Fibroblast of mammary gland (primary cell): ENCODE data around the gene TREM2.
A peak's percentile ranks its signal among the peaks of the same experiment; 100 is the strongest.

ENCODE experiments used
- DNase-seq: peaks from one replicate; pipeline ENCODE4 v3.0.0-alpha.2; 2010; ENCODE audit warnings: low read depth
- H3K4me3 ChIP-seq: 2 replicates; pipeline ENCODE4 v1.5.1; 2011; ENCODE audit warnings: low read depth, mild to moderate bottlenecking, low read length, moderate library complexity; ENCODE audit not compliant: control insufficient read depth
- TF ChIP-seq, protein P1 (sequence below): conservative IDR thresholded peaks from 2 replicates; pipeline ENCODE4 v1.5.1; 2011; ENCODE audit warnings: low read depth, low read length, inconsistent platforms; ENCODE audit not compliant: control insufficient read depth, insufficient read depth

TREM2 gene

DNA sequence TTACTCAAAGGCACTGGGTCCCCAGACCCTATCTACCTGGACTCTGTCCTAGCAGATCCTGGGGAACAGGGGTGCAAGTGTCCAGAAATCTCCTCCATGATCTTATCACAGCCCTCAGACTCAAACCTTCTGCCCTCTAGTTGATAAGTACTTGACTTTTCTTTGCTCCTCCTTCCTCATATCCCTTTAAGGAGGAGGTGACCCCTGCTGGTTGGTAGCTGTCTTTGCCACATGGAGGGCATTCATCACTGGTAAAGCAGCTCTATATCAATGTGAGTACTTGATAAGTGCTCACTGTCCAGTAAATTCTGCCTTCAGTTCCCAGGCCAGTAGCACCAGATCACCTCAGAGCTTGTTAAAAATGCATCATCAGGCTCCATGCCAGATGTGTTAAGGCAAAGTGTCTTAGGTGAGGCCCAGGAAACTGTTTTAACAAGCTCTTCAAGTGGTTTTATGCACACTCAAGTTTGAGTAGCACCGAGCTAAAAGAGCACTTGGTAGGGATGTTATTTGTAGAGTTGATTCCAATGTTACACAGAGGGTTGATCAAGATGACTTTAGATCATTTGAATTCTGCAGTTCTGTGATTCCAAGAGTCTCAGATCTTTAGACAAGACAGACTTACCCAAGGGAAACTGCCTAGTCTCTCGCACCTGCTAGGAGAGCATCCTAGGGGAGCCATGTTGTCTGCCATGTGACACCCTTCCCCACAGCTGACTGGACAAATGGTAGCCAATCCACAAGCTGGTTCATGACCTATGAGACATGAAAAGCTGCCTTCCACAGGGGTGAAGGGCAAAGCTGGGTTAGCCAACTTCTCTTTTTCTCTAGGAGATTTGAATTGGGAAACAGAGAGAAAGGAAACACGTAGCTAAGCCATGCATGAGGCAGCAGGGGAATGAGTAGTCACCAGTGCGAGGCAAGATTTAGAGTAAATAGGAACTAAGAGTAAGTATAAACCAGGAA, 19.4 kb upstream of the TREM2 start:
- DNase-seq = peak; percentile 54
- no peak overlapping the region for H3K4me3 ChIP-seq
- TF ChIP-seq, protein P1, sequence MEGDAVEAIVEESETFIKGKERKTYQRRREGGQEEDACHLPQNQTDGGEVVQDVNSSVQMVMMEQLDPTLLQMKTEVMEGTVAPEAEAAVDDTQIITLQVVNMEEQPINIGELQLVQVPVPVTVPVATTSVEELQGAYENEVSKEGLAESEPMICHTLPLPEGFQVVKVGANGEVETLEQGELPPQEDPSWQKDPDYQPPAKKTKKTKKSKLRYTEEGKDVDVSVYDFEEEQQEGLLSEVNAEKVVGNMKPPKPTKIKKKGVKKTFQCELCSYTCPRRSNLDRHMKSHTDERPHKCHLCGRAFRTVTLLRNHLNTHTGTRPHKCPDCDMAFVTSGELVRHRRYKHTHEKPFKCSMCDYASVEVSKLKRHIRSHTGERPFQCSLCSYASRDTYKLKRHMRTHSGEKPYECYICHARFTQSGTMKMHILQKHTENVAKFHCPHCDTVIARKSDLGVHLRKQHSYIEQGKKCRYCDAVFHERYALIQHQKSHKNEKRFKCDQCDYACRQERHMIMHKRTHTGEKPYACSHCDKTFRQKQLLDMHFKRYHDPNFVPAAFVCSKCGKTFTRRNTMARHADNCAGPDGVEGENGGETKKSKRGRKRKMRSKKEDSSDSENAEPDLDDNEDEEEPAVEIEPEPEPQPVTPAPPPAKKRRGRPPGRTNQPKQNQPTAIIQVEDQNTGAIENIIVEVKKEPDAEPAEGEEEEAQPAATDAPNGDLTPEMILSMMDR = peak; percentile 60

- H3K4me3 ChIP-seq = no peak overlapping the region
- no peak for DNase-seq
- TF ChIP-seq, protein P1 = no peak
Observed at GRCh38 chr6:41181566-41181965, 18.6 kb upstream of the TREM2 start.

- no peak overlapping the region for H3K4me3 ChIP-seq
Observed at GRCh38 chr6:41179163-41179562, 16.2 kb upstream of the TREM2 start.

GRCh38 chr6:41177695-41178094, 14.8 kb upstream of the TREM2 start:
- DNase-seq = no peak
- TF ChIP-seq, protein P1 = no peak

More at GRCh38 chr6:41179163-41179562, 16.2 kb upstream of the TREM2 start:
- TF ChIP-seq, protein P1 = no peak
- DNase-seq = no peak

DNA sequence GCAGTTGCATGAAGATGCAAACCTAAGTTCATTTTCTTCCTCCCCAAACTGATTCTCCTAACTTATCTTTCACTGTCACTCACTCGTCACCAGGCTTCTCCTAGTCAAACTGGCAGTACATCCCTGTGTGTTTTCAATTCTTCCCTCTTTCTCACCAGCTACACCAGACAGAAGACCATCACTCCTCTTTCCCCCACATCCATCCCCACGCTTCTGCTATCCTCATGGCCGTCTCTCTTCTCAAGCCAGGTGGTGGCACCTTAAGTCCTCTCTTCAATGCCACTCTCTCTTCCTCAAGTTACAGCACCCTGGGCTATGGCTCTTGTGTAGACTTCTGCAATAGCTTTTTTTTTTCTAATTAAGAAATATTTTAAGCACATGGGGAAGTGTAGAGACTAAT, 14.4 kb upstream of the TREM2 start:
- TF ChIP-seq, protein P1 = no peak
- H3K4me3 ChIP-seq = no peak overlapping the region
- DNase-seq = no peak

More at GRCh38 chr6:41177695-41178094, 14.8 kb upstream of the TREM2 start:
- H3K4me3 ChIP-seq = no peak overlapping the region

DNA sequence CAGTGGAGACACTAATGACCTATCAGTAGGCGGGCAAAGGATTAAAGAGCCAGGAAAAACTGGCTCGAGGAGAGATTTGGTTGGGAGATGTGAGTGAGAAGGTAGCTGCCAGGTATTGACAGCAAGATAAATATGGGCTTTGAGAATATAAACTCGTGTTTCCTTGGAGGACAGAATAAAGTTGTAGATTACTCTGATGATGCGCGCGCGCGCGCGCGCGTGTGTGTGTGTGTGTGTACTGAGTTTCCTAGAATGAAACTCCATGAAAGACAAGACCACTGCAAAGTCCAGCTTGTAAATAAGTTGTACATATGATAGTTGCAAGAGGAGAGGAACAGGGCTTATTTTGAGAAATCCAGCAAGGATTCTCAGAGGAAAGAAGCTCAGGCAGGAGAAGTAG, 13.3 kb upstream of the TREM2 start:
- DNase-seq = no peak
- TF ChIP-seq, protein P1 = no peak
- no peak overlapping the region for H3K4me3 ChIP-seq
